BLaER1 (cell line): Measurements from ENCODE around the gene MFN2.
"Not testable (repeated sequence)": the region's sequence is repeated elsewhere in the genome, so short reads cannot be mapped to it uniquely, and the experiment has no call there.

Experiments
- H3K27ac ChIP-seq: shearing (Covaris generic); formaldehyde crosslinking; 2 replicates; pipeline ENCODE4 v1.8.1; 2022
- H3K27me3 ChIP-seq: shearing (Covaris generic); formaldehyde crosslinking; 2 replicates; pipeline ENCODE4 v1.8.1; 2022
- H3K36me3 ChIP-seq: shearing (Covaris generic); formaldehyde crosslinking; 2 replicates; pipeline ENCODE4 v1.8.1; 2022
- H3K4me1 ChIP-seq: shearing (Covaris generic); formaldehyde crosslinking; 2 replicates; pipeline ENCODE4 v1.8.1; 2022
- H3K4me2 ChIP-seq: shearing (Covaris generic); formaldehyde crosslinking; 2 replicates; pipeline ENCODE4 v1.8.1; 2022
- H3K4me3 ChIP-seq: shearing (Covaris generic); formaldehyde crosslinking; 2 replicates; pipeline ENCODE4 v1.8.1; 2022
- H3K9ac ChIP-seq: shearing (Covaris generic); formaldehyde crosslinking; 2 replicates; pipeline ENCODE4 v1.8.1; 2022
- H3K9me3 ChIP-seq: shearing (Covaris generic); formaldehyde crosslinking; 2 replicates; pipeline ENCODE4 v1.8.1; 2022
- H4K20me1 ChIP-seq: shearing (Covaris generic); formaldehyde crosslinking; 2 replicates; pipeline ENCODE4 v1.8.1; 2022
- Cebpa-rat ChIP-seq: shearing (Covaris generic); IDR thresholded peaks from 2 replicates; pipeline ENCODE4 v1.8.1; 2022

Gene MFN2

GRCh38 chr1:12031039-12031980 is 51.1 kb downstream of the MFN2 start:
- Histone ChIP-seq H3K4me3 (no peak overlapping the region), H3K9ac (no peak overlapping the region), H3K4me1 (peaks cover 60% of the 10 kb centered on the region), H3K4me2 (peak overlapping the region; percentile 80), H3K27me3 (no peaks in the 10 kb centered on the region), H3K9me3 (no peaks in the 10 kb centered on the region), H3K27ac (no peak overlapping the region), H3K36me3 (peaks cover 55% of the 10 kb centered on the region), H4K20me1 (peaks cover 26% of the 10 kb centered on the region)
- no peak for TF ChIP-seq Cebpa-rat

GRCh38 chr1:12032161-12032621 is 51.9 kb downstream of the MFN2 start:
- peaks cover 65% of the 10 kb centered on the region for H3K4me1 ChIP-seq
- H3K9me3 ChIP-seq = no peaks in the 10 kb centered on the region
- H3K27me3 ChIP-seq = no peaks in the 10 kb centered on the region
- H3K4me2 ChIP-seq = no peak overlapping the region
- H3K9ac ChIP-seq = no peak overlapping the region
- H3K36me3 ChIP-seq = peaks cover 46% of the 10 kb centered on the region
- no peak overlapping the region for H3K27ac ChIP-seq
- TF ChIP-seq Cebpa-rat = no peak
- H4K20me1 ChIP-seq = peaks cover 26% of the 10 kb centered on the region
- no peak overlapping the region for H3K4me3 ChIP-seq

- H4K20me1 ChIP-seq = peaks cover 26% of the 10 kb centered on the region
- not testable (repeated sequence) for H3K9ac ChIP-seq, H3K4me3 ChIP-seq, H3K4me2 ChIP-seq, H3K27me3 ChIP-seq, H3K27ac ChIP-seq, H3K9me3 ChIP-seq
- H3K4me1 ChIP-seq = peaks cover 69% of the 10 kb centered on the region
- peaks cover 34% of the 10 kb centered on the region for H3K36me3 ChIP-seq
These were observed 53.2 kb downstream of the MFN2 start for GRCh38 chr1:12033441-12033840.

GRCh38 chr1:12034381-12034801 is 54.1 kb downstream of the MFN2 start:
- Histone ChIP-seq H3K4me2 (peak overlapping the region; percentile 64), H3K4me1 (peaks cover 69% of the 10 kb centered on the region), H3K27me3 (no peaks in the 10 kb centered on the region), H3K4me3 (no peak overlapping the region), H3K36me3 (peaks cover 26% of the 10 kb centered on the region), H3K27ac (peak overlapping the region; percentile 25; the same call in 1 of the 2 replicates), H4K20me1 (peaks cover 20% of the 10 kb centered on the region), H3K9me3 (no peaks in the 10 kb centered on the region), H3K9ac (peak overlapping the region; percentile 8; the same call in 1 of the 2 replicates)
- TF ChIP-seq Cebpa-rat = no peak

DNA sequence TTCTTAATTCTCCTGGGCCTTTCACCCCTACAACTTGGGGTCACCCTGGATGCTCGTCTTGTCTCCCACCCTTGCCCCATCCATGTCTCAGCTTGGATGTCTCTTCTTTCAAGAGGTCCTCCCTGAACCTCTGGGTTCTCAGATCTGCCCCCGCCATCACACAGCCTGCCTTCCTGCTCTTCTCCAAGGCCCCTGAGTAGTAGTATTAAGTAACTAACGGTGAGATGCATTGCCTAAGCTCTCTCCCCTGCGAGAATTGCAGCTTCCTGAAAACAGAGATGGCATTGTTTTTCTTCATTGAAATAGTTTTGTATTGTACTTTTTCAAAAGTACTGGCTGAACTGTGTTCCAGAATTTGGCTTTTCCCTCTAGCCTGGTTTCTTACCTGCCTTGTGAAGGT is 55.1 kb downstream of the MFN2 start:
- Histone ChIP-seq H3K4me3 (no peak overlapping the region), H4K20me1 (peaks cover 14% of the 10 kb centered on the region), H3K9me3 (no peaks in the 10 kb centered on the region), H3K36me3 (peaks cover 22% of the 10 kb centered on the region), H3K9ac (no peak overlapping the region), H3K27ac (0 out of 2 replicates have a peak overlapping the region, but pooled peaks have one; percentile 25), H3K4me2 (peak overlapping the region; percentile 64), H3K4me1 (peaks cover 69% of the 10 kb centered on the region), H3K27me3 (no peaks in the 10 kb centered on the region)
- TF ChIP-seq Cebpa-rat = no peak

DNA sequence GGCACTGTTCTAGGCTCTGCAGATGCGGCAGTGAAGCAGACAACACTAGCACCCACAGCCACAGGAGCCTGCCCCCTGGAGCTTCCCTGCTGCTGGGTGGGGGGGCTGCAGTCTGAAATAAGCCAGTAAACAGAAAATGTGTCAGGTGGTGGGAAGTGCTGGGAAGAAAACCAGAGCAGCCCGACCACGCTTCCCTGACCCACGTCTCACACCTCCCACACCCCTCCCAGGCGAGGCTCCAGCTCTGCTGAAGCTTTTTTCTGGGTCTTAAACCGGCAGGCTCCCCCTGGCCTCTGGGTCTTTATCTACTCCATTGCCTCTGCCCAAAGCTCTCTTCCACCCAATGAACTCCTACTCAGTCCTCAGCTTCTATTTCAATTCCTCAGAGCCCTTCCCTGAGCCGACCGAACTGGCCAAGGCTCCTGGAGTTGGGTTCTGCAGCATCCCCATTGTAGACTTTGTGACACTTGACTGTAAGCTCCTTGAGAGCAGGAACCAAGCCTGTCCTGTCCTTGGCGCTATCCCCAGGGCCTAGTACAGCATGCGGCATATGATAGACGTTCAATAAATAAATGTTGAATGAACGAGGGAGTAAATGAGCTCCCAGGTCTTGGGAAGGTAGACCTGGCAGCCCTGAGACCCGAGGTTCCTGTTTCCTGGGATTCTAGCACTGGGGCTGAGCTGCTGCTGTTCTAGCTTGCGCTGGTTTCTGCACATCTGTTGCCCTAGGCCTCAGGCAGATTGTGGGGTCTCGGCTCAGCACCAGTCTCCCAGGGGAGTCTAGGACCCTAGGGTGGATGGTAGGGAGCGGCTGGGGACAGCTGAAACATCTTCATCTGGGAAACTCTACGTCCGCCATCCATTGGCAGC is 57.5 kb downstream of the MFN2 start:
- no peaks in the 10 kb centered on the region for H3K27me3 ChIP-seq
- no peak overlapping the region for H3K9ac ChIP-seq
- H3K4me1 ChIP-seq = peaks cover 75% of the 10 kb centered on the region
- no peak overlapping the region for H3K4me3 ChIP-seq
- H3K9me3 ChIP-seq = no peaks in the 10 kb centered on the region
- peak overlapping the region; percentile 86 for H3K4me2 ChIP-seq
- H3K27ac ChIP-seq = peak overlapping the region; percentile 65; the same call in 1 of the 2 replicates
- TF ChIP-seq Cebpa-rat = no peak
- H3K36me3 ChIP-seq = peaks cover 3% of the 10 kb centered on the region; the same call in 1 of the 2 replicates
- no peaks in the 10 kb centered on the region for H4K20me1 ChIP-seq

GRCh38 chr1:12038356-12039163 is 58.3 kb downstream of the MFN2 start:
- Histone ChIP-seq H4K20me1 (no peaks in the 10 kb centered on the region), H3K9ac (peak overlapping the region; percentile 48; the same call in 1 of the 2 replicates), H3K27ac (peak overlapping the region; percentile 65), H3K4me2 (peak overlapping the region; percentile 86), H3K9me3 (no peaks in the 10 kb centered on the region), H3K4me3 (no peak overlapping the region; the same call in 1 of the 2 replicates), H3K36me3 (no peaks in the 10 kb centered on the region), H3K4me1 (peaks cover 75% of the 10 kb centered on the region), H3K27me3 (no peaks in the 10 kb centered on the region)
- TF ChIP-seq Cebpa-rat = no peak

DNA sequence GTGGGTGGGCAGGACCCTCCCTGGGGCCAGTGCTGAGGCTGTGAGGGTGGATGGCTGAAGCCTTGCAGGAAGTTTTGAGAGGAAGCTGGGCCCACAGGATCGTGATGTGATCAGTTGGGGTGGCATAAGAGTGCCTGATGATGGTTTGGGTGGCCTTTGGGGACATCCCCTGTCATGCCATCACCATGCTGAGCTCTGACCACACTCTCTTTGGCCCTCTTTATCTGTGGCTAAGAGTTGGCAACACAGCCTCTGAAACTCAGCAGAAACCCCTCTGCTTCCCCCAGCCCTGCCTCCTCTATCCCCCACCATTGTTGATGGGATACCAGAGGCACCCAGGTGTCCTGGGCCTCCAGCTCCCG is 58.9 kb downstream of the MFN2 start:
- Histone ChIP-seq H3K4me1 (peaks cover 70% of the 10 kb centered on the region), H3K4me3 (peak overlapping the region; percentile 26; the same call in 1 of the 2 replicates), H3K9ac (peak overlapping the region; percentile 48; the same call in 1 of the 2 replicates), H3K36me3 (no peaks in the 10 kb centered on the region), H3K27me3 (no peaks in the 10 kb centered on the region), H4K20me1 (no peaks in the 10 kb centered on the region), H3K9me3 (no peaks in the 10 kb centered on the region), H3K27ac (peak overlapping the region; percentile 65), H3K4me2 (peak overlapping the region; percentile 86)
- TF ChIP-seq Cebpa-rat = no peak

GRCh38 chr1:12039824-12040456 is 59.7 kb downstream of the MFN2 start:
- peak overlapping the region; percentile 48; the same call in 1 of the 2 replicates for H3K9ac ChIP-seq
- H3K27me3 ChIP-seq, H4K20me1 ChIP-seq, H3K9me3 ChIP-seq, H3K36me3 ChIP-seq: not testable (repeated sequence)
- peaks cover 62% of the 10 kb centered on the region for H3K4me1 ChIP-seq
- H3K4me3 ChIP-seq = peak overlapping the region; percentile 26
- H3K4me2 ChIP-seq = peak overlapping the region; percentile 86
- H3K27ac ChIP-seq = peak overlapping the region; percentile 65
